DMS 273 (cell line): ENCODE results near the gene RASA1.
A peak's percentile ranks its signal among the peaks of the same experiment; 100 is the strongest.

ENCODE experiments used
- DNase-seq: peaks from one replicate; lab custom pipeline; 2025; ENCODE audit not compliant: unreplicated experiment; lab: John Stamatoyannopoulos, UW

RASA1 gene

DNA sequence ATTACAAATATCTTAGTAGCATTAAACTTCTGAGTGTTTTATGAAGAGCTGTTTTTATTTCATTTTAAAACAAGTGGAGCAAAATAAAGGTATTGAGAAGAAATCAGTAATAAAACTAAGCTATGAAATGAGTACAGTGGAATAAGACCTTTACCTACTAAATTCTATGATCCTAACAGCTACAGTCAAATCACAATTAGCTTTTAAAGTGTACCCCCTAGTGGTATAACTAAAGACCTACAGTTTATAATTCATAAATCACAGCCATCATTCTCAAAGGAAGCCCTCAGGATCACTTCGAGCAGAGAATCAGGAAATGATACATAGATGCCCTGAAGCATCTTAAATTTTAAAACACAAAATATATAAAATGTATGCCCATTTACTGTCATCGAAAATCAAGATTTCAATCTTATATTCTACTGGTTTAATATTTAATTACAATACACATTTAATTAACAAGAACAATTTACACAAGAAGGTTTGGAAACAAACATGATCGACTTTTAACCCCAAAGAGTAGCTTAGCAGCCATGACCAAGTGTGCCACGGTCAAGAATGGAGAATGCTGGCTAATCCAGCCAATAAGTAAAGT lies 132.7 kb downstream of the RASA1 start:
- peak; percentile 54 for DNase-seq

DNA sequence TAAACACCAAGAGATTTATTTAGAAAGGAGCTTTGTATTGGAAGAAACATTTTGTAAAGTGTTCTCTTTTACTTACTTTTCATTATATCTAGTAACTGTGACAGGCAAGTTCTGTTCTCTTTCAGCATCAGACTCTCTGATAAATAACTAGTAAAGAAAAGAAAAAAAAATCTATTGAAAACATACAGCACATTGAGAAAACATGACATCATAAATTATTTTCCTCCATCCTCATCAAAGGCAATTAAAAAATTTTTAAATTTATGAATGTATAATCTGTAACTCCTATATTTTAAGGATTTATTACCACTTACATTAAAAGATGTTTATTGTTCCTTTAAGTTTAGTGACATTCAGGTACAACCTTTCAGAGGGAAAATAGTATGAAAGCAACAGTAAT lies 133.9 kb downstream of the RASA1 start:
- DNase-seq, result no peak

DNA sequence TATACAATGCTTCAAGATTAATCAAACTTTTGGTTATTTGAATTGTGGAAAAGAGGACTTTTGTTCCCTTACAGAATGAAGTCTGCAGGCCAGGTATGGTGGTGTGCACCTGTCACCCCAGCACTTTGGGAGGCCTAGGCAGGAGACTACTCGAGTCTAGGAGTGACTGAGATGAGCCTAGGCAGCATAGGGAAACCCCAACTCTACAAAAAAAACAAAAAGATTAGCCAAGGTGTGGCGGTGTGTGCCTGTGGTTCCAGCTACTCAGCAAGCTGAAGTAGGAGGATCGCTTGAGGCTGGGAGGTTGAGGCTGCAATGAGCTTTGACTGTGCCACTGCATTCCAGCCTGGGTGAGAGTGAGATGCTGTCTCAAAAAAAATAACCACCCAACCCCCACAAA lies 135.7 kb downstream of the RASA1 start:
- no peak for DNase-seq

DNA sequence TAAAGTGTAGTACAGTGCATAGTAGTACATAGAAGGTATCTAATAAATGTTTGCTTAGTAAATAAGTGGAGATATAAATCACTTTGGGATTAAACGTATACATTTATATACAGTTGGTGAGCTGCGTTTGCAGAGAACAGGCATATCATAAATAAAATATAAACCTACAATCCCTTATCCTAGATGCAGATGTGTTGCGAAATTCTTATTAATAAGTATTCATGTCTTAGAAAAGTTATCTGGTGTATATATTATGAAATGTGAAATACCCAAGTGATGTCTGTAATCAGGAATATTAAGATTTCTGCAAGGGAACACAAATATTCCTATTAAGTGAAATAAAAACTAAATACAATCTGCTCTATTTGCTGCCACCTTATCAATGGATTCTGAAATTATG lies 136.2 kb downstream of the RASA1 start:
- no peak for DNase-seq

DNA sequence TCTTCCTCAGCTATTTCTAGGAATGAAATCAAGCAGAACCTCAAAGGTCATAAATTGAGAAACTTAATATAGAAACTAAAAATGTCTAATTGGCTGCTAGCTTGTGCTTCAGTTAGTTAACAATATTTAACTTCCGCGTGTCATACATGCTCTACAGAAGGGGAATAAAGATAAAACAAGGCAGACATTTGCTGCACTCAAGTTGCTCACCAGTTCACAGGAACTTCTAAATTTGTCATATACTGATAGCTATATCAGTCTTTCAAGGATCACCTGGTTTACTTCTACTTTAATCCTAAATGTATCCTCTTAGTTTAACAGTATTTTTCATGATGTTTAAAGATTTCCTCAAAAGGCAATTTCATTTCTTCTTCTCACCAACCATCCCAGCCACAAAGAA lies 136.7 kb downstream of the RASA1 start:
- DNase-seq, result no peak

DNA sequence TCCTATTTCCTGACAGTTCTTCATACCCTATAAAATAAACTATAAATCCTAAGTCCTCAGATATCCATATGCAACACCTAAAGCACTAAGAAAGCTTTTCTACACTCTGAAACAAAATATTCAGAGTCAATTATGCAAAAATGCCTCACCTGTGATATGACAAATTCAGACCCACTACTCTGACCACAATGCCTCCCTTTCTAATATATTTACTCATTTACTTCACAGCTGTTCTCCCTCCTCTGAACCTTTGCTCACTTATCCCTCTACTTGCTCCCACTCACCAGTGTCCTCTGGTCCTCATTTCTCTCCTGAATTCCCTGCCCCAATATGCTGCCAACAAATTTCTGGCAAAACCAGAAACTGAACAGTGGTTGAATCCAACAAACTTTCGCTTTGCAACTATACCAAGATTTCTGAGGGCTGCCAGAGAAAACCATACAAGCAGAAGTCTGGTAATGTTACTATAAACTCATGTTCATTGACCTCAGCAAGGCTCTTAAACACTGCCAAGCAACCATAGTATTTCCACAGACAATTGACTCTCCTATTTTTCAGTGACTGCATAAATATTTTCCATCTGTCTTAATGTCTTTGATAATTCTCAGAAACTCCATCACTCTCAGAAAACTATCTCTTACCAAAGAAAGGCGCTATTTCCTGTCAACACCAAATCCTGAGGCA lies 137.9 kb downstream of the RASA1 start:
- DNase-seq, result no peak

DNA sequence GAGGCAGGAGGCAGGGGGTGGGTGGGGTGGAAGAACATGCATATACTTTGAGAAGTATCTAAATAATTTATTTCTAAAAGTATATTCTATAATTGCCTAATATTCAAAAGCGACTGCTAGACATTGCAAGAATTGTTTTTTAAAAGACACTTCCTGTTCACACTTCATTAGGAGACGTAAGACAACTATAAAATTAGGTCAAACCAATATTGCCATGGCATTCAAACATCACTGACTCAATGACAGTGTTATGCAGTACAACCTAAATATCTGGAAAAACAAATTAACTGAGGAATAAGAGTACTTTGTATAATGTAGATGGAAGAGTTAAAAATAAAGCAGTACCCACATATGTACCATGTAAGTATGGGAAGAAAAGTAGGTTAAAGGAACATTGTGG lies 140.5 kb downstream of the RASA1 start:
- DNase-seq, result no peak

DNA sequence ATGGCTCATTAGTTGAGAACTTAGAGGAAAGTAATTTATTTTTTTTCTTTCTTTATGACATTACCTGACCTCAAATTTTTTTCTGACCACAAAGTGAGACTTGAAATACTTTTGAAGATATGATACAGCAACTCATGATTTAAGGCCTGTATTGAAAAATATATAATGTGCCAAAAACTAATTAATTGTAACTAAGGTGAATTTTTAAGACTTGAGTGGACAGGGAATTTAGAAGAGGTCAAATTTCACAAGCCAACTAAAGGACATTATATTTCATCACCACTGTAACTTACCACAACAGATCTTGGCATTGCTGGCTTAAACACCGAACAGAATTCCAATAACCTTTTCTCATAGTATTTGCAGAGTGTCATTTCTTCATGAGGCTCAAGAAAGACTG lies 143.2 kb downstream of the RASA1 start:
- DNase-seq, result no peak

DNA sequence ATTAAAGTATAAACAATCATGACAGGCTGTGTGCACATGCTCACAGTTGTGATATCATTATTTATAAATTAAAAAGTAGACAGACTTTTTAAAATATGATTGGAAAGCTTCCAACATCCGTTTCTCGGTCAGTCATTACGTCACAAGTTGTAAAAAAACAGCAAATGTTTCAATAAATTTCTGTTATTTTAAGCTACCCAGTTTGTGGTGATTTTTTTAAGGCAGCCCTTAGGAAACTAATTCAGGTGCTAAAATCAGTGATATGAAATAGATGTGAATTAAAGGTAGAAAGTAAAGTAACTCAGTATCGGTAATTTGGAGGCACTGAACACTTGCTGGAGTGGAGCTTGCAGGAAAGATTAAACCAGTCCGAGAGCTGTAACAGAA lies 143.9 kb downstream of the RASA1 start:
- DNase-seq, result no peak

DNA sequence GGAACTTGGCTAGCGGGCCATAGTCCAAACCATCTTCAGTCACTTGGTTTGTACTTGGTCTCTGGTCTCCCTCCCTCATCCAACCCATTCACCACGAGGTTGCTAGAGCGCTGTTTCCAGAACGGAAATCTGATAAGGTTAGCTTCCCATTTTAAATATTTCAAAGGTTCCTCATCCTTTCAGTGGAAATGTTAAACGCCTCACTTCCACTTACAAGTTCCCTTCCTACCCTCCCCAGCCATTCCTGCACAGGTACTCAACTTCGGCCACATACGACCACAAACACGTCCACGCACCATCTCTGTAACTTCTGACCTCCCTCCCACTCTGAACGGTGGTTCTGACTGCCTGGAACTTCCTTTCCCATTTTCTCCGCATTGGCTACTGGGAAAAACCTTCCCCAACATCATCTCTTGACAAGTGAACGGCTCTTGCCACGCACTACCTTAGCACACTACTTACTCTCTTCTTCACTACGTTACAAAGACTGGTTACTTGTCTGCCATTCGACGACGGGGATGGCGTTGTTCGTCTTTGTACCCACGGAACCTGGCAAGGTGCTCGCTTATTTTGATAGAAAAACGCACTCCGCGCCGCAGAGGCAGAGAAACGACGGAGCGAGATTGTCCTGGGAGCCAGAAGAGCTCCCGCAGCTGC lies 144.4 kb downstream of the RASA1 start:
- peak; percentile 66 for DNase-seq

DNA sequence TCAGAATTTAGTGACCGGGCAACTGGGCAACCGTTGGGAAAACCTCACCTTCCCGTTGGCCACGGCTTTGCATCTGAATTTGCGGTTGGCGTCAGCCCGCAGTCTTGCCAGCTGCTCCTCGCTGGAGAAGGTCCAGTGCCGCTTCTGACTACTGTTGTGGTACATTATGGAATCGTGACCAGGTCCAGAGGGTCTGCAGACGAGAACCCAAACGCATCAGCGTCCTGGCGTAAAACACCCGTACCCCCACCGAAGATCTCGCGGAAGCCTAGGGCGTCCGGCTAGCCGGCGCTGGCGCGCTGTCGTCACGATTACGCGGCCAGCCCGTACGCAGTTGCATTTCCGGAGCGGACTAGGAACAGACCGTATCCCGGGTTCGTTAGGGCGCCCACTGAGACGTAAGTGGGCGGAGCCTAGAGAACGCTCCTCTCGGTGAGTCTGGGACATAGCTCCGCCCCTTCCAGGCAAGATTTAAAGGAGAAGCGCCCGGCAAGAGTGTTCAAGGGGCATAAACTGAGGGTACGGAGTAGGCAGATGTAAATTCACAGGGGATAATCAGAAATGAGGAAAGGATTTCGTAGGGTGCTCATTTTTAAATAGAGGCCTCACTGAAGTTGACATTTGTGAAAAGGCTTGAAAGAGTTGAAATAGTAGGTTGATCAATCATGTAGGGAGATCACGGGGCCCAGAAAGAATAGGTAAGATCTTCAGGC lies 145.1 kb downstream of the RASA1 start, which contains the start of gene CCNH:
Gene CCNH (minus strand): TSS at position 301 of the 713 bp plus-strand sequence. CDS start 136 bp downstream, at position 165.
- peak; percentile 99 for DNase-seq

DNA sequence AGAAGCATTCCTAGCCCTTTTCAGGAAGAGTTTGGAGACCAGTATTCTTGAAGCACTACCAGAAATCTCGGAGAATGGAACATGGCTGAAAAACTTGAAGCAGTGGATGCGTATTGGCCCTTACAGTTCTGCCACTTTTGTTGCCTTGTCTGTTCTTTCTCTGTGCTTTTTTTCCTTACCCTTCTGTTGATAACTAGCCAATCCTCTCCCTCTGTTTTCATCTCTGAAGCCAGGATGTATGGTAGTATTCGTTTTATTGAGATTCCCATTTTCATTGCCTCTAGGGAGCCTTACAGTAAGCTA lies 145.6 kb downstream of the RASA1 start:
- peak; percentile 64 for DNase-seq

DNA sequence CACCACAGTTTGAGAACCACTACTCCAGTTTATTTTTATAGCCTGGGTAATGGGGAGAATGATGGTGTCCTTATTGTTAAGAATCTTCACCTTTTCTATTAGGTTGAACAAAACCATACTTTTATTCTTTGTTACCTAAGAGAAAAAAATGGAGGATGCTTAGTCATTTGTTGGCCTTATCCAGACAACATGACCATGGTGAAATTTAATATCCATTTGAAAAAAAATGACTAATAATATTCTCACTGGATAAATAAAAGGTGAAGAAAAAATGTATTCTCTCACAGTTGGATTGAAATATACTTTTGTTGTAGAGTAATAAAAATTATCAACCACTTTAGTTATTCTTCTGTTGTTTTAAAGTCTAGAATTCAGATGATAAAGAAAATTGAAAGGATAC lies 150.8 kb downstream of the RASA1 start:
- DNase-seq, result no peak

DNA sequence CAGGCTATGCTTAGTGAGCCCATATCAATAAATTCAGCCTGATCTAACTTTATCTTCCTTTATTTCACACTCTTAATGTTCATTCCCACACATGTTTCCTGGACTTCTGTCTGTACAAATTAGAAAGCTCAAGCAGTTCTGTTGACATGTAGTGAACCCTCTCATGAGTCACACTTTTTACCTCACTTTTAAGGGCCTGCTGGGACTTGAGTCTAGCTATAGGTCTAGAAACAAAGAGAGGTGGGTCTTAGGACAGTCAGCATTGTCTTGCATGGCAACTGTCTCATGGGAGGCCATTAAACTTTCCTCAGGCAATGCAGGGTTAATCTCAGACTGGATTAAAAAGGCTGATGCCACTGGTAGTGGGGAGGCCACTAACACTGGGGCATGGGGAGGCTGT lies 153.6 kb downstream of the RASA1 start:
- DNase-seq, result no peak

DNA sequence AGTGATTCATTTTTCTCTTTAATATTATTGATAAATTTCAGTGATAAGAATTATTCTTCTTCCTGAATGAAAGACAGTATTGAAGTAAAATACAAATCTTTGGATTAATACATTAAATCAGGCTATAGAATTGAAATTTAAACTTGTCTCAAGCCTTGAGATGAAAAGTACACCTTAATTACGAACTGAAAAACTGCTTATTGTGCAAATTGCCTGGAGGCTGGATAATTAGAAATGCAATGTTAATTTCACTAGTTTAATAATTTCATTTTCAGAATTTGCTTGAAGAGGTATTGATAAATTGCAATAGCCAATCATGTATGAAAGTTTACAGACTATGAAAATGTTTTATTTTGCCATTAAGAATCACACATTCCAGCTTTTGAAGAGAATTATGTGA lies 156.1 kb downstream of the RASA1 start:
- DNase-seq, result no peak

DNA sequence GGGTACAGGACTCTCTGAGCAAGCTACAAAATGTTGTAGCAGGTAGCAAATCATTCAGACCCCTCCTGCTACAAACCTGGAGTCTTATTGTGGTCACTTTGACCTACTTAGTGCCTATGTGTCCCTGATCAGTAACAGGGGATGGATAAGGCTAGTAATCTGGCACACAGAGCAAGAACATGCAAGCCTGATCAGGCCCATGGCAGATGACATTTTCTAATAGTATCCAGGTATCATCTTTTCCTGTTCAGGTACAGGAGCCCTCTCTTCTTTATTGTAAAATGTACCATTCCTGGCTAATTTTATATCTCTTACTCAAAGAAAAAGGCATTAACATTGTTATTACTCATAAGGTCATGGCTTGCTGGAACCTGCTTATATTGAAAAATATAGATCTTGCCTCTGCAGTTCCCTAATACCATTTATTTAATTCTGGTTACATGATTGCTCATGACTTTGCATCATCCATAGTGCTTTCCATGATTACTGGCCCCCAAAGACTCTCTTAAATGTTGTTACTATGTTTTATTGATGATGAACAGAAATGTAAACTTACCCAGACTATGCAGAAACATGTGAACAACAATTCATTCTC lies 163.3 kb downstream of the RASA1 start:
- DNase-seq, result no peak

DNA sequence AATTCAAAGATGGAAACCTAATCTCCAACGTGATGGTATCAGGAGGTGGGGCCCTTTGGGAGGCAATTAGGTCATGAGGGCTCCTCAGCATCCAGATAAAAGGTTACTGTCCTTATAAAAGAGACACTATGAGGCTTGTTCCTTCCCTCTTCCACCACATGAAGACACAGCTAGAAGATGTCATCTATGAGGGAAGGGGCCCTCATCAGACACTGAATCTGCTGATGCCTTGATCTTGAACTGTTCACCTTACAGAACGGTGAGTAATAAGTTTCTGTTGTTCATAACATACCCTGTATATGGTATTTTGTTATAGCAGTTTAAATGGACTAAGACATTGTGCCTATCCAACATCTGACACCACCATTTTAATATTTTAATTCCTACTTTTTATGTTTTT lies 164.8 kb downstream of the RASA1 start:
- DNase-seq, result no peak

DNA sequence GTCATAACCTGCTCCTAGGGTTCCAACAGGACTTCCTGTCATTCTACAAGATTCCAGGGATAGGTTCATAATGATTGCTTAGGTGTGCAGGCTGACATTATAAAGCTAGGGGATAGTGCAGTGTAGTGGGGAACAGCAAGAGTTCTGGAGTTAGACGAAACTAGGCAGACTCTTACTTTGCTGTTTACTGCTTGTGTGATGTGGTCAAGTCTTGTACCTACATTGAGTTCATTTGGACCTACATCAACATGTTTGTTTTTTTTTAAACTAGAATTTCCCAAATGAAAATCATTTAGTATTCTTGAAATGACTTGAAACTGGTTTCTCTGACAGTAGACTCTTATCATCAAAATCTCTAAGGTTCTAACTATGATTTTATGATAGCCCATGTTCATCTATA lies 166.3 kb downstream of the RASA1 start:
- no peak for DNase-seq

DNA sequence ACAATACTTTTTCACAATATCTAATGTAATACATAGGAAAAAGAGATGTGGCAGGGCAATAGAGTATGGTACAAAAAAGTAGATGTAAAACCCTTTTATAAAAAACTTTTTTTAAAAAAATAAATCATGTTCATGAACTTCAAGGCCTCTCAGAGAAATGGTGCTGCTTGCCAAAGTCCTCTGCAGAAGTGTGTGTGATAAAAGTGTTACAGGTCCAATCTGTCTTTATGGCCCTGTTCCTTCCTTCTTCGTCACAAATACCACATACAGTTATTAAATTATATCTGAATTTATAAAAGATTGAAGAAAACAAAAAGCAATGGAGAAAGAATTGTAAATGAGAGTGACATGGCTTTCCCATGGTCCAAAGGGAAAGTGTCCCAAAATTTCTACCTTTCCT lies 166.8 kb downstream of the RASA1 start:
- no peak for DNase-seq

DNA sequence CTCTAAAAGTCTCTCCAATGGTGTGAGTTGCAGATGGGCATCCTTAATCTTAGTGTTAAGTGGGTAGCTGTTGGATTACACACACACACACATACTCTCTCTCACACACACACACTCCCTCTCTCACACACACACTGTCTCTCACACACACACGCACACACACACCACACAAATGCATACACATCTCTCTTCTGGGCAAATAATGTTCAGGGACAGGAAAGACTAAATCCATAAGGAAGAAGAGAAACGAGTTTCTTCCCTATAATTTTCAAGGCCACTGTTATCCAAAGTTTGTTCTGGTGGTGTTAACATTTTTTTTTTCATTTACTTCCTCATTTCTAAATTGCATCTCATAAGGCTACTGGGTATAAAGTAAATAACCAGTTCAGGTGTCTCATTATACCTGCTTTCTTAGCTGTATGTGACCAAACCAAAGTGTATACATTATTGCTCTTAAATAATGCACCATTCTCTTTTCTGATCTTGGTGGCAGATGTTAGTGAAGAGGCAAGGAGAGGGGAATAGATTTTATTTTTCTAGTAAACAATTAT lies 167.5 kb downstream of the RASA1 start:
- DNase-seq, result no peak

DNA sequence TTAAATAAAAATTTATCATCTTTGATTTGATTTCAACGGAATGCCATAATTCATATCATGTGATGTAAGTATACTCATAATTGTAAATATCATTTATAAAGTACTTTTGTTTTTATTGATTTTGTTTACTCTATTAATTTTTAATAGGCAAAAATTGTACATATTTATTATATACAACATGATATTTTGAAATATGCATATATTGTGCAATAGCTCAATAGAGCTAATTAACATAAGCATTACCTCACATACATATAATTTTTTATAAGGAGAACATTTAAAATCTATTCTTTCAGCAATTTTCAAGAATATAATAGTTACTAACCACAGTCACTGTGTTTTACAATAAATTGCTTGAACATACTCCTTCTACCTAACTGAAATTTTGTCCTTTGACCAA lies 170.0 kb downstream of the RASA1 start:
- DNase-seq, result no peak
